GM21529 (cell line): ENCODE data around the gene GTF2H3.

Experiments used
- ATAC-seq: cut with Tn5 transposase; IDR thresholded peaks from one replicate; pipeline ENCODE4 v1.9.1; 2021; ENCODE audit not compliant: unreplicated experiment

GTF2H3 gene

GRCh38 chr12:123707466-123707865 lies 73.8 kb downstream of the GTF2H3 start:
- ATAC-seq: no peak
